Measurements from ENCODE around the gene JARID2.

JARID2 gene

GRCh38 chr6:15266423-15266996, 20.6 kb downstream of the JARID2 start:
- no peak for DNase-seq (ENCODE audit: low read depth)
- H3K4me3 ChIP-seq (ENCODE audit: low read length) = no peak overlapping the region
- TF ChIP-seq CTCF (conservative IDR thresholded peaks at IDR 0.05; ENCODE audit: low read depth, low read length) = no peak

- no peak for TF ChIP-seq CTCF (conservative IDR thresholded peaks at IDR 0.05; ENCODE audit: low read depth, low read length)
- no peak for DNase-seq (ENCODE audit: low read depth)
These were observed 21.4 kb downstream of the JARID2 start for GRCh38 chr6:15267221-15267620.

GRCh38 chr6:15268137-15268908, 22.5 kb downstream of the JARID2 start:
- TF ChIP-seq CTCF (conservative IDR thresholded peaks at IDR 0.05; ENCODE audit: low read depth, low read length) = no peak
- no peak for DNase-seq (ENCODE audit: low read depth)

More at GRCh38 chr6:15267221-15267620, 21.4 kb downstream of the JARID2 start:
- no peak overlapping the region for H3K4me3 ChIP-seq (ENCODE audit: low read length)

GRCh38 chr6:15269011-15269410, 23.1 kb downstream of the JARID2 start:
- no peak for DNase-seq (ENCODE audit: low read depth)
- H3K4me3 ChIP-seq (ENCODE audit: low read length) = no peak overlapping the region
- no peak for TF ChIP-seq CTCF (conservative IDR thresholded peaks at IDR 0.05; ENCODE audit: low read depth, low read length)

More at GRCh38 chr6:15268137-15268908, 22.5 kb downstream of the JARID2 start:
- H3K4me3 ChIP-seq (ENCODE audit: low read length) = no peak overlapping the region

GRCh38 chr6:15269619-15270018, 23.8 kb downstream of the JARID2 start:
- H3K4me3 ChIP-seq (ENCODE audit: low read length) = no peak overlapping the region
- no peak for TF ChIP-seq CTCF (conservative IDR thresholded peaks at IDR 0.05; ENCODE audit: low read depth, low read length)
- DNase-seq (ENCODE audit: low read depth) = no peak

- no peak overlapping the region for H3K4me3 ChIP-seq (ENCODE audit: low read length)
- DNase-seq (ENCODE audit: low read depth) = no peak
- TF ChIP-seq CTCF (conservative IDR thresholded peaks at IDR 0.05; ENCODE audit: low read depth, low read length) = no peak
These were observed 24.5 kb downstream of the JARID2 start for GRCh38 chr6:15270402-15270801.

- no peak for TF ChIP-seq CTCF (conservative IDR thresholded peaks at IDR 0.05; ENCODE audit: low read depth, low read length)
- no peak overlapping the region for H3K4me3 ChIP-seq (ENCODE audit: low read length)
- DNase-seq (ENCODE audit: low read depth) = no peak
These were observed 26.7 kb downstream of the JARID2 start for GRCh38 chr6:15272562-15272961.
